GM18505 (cell line): Measurements from ENCODE around the gene RNF187.

ENCODE experiments used
- ATAC-seq: cut with Tn5 transposase; IDR thresholded peaks from one replicate; pipeline ENCODE4 v1.9.1; 2021; ENCODE audit not compliant: unreplicated experiment
- POLR2A ChIP-seq: IDR thresholded peaks from 4 replicates; pipeline ENCODE4 v1.6.1; 2011; ENCODE audit warnings: borderline replicate concordance; ENCODE audit not compliant: insufficient read depth, insufficient read length; ENCODE audit errors: extremely low read depth

RNF187 gene

GRCh38 chr1:228530086-228530758 is 43.0 kb downstream of the RNF187 start:
- ATAC-seq = no peak
- TF ChIP-seq POLR2A = no peak

GRCh38 chr1:228530951-228531731 is 44.0 kb downstream of the RNF187 start:
- no peak for ATAC-seq
- no peak for TF ChIP-seq POLR2A

- ATAC-seq = no peak
- no peak for TF ChIP-seq POLR2A
Measured at GRCh38 chr1:228538831-228539230, 51.6 kb downstream of the RNF187 start.

- no peak for TF ChIP-seq POLR2A
- ATAC-seq = no peak
Measured at GRCh38 chr1:228540161-228540917, 53.2 kb downstream of the RNF187 start.

GRCh38 chr1:228541725-228542124 is 54.5 kb downstream of the RNF187 start:
- no peak for ATAC-seq
- TF ChIP-seq POLR2A = no peak

GRCh38 chr1:228542376-228542775 is 55.2 kb downstream of the RNF187 start:
- no peak for TF ChIP-seq POLR2A
- no peak for ATAC-seq

GRCh38 chr1:228542981-228543380 is 55.8 kb downstream of the RNF187 start:
- no peak for ATAC-seq
- TF ChIP-seq POLR2A = no peak

- ATAC-seq = no peak
- TF ChIP-seq POLR2A = no peak
Measured at GRCh38 chr1:228543396-228543795, 56.2 kb downstream of the RNF187 start.

- ATAC-seq = no peak
- TF ChIP-seq POLR2A = no peak
Measured at GRCh38 chr1:228544021-228544850, 57.1 kb downstream of the RNF187 start.

GRCh38 chr1:228544921-228545591 is 57.9 kb downstream of the RNF187 start:
- no peak for ATAC-seq
- no peak for TF ChIP-seq POLR2A
